HG03196 (cell line): Measurements from ENCODE around the gene FOXO6.

Source experiments
- ATAC-seq: cut with Tn5 transposase; IDR thresholded peaks from one replicate; pipeline ENCODE4 v1.9.1; 2021; ENCODE audit not compliant: unreplicated experiment

Gene FOXO6

GRCh38 chr1:41382480-41383090 lies 21.4 kb downstream of the FOXO6 start:
- no peak for ATAC-seq

GRCh38 chr1:41383094-41383852 lies 22.0 kb downstream of the FOXO6 start:
- ATAC-seq, result no peak

- ATAC-seq, result no peak
Observed at GRCh38 chr1:41384579-41384978, 23.3 kb downstream of the FOXO6 start.

GRCh38 chr1:41385398-41386195 lies 24.4 kb downstream of the FOXO6 start:
- ATAC-seq, result no peak

GRCh38 chr1:41386196-41386663 lies 25.0 kb downstream of the FOXO6 start:
- ATAC-seq, result no peak

GRCh38 chr1:41387667-41388091 lies 26.4 kb downstream of the FOXO6 start:
- no peak for ATAC-seq

GRCh38 chr1:41388510-41388909 lies 27.3 kb downstream of the FOXO6 start:
- ATAC-seq, result no peak

- no peak for ATAC-seq
Observed at GRCh38 chr1:41389009-41389408, 27.8 kb downstream of the FOXO6 start.

GRCh38 chr1:41390166-41390565 lies 28.9 kb downstream of the FOXO6 start:
- no peak for ATAC-seq

GRCh38 chr1:41390573-41390972 lies 29.3 kb downstream of the FOXO6 start:
- ATAC-seq, result no peak

GRCh38 chr1:41391834-41392527 lies 30.7 kb downstream of the FOXO6 start:
- ATAC-seq, result no peak

- no peak for ATAC-seq
Observed at GRCh38 chr1:41392528-41392924, 31.3 kb downstream of the FOXO6 start.

GRCh38 chr1:41393716-41394368 lies 32.6 kb downstream of the FOXO6 start:
- no peak for ATAC-seq

- ATAC-seq, result no peak
Observed at GRCh38 chr1:41394369-41394744, 33.1 kb downstream of the FOXO6 start.

- ATAC-seq, result no peak
Observed at GRCh38 chr1:41394959-41395956, 34.0 kb downstream of the FOXO6 start.

- ATAC-seq, result no peak
Observed at GRCh38 chr1:41396084-41396483, 34.9 kb downstream of the FOXO6 start.

GRCh38 chr1:41397020-41397419 lies 35.8 kb downstream of the FOXO6 start:
- ATAC-seq, result no peak

GRCh38 chr1:41397753-41398330 lies 36.6 kb downstream of the FOXO6 start:
- no peak for ATAC-seq

- ATAC-seq, result no peak
Observed at GRCh38 chr1:41399145-41399795, 38.0 kb downstream of the FOXO6 start.
